ENCODE data around the gene FEM1C. TPM values are rescaled to one million over a fixed set of nuclear protein-coding genes. Genes with fewer than 3 reads are reported as not detected.

Gene FEM1C
- 10 to 100 TPM; 22.4 to 23.8 (median 23.1) TPM for polyA plus RNA-seq (ENCODE audit: insufficient read length in 3 of 3)

DNA sequence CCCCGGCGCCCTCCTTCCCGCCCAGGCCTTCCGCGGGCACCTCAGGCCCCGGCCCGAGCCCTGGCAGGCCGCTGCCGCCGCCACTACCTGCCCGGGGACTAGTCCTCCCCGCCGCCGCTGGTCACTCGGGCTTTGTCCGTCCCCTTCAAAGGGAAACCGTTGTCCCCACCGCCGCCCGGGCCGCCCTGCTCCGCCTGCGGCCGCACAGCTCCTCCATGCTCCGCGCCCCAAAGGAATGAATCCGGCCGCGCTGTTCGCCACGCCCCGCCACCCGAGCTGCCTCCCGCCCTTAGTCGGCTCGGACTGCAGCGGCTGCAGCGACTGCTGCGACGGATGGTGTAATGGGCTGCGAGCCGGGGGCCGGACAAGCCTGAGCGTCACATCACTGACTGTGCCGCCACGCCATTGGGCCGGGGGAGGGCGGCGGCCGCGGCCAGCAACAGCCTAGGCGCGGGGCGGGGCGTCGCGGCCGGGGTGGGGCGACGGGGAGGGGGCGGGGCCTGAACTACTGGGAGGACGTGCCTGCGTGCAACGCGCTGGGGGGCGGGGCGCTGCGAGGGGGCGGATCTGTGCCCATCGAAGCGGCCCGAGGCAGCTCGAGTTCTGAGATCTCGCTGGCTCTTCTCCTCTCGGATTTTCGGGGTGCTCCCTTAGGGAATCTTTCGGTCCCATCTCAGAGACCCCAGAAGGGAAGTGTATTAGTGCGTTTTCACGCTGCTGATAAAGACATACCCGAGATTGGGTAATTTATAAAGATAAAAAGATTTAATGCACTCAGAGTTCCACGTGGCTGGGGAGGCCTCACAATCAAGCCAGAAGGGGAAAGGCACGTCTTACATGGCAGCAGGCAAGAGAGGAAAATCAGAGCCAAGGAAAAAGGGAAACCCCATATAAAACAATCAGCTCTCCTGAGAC lies at the start of gene FEM1C:
Gene FEM1C, minus strand, starts transcription at position 340 of the 915 bp plus-strand sequence. CDS start 1,282 bp downstream, outside the sequence.
- DNase-seq (ENCODE audit: low read depth in 3 of 3, low spot score in 2 of 3), result peak; percentile 77 to 90 (median 87)

DNA sequence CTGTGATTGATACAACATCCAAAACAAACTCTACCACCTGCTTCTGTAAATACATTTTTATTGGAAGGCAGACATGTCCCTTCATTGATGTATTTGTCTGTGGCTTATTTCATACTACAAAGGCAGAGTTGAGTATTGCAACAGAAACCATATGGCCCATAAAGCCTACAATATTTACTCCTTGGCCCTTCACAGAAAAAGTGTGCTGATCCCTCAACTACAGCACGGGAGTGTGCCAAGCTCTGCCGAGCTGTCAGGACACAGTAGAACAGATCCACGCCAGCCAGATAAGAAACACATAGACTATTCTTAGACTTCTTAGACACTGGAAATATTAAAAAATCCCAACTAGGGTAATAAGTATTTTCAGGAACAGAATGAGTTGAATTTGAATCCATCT lies 44.5 kb upstream of the FEM1C start:
- DNase-seq (ENCODE audit: low read depth in 3 of 3, low spot score in 2 of 3), result no peak

DNA sequence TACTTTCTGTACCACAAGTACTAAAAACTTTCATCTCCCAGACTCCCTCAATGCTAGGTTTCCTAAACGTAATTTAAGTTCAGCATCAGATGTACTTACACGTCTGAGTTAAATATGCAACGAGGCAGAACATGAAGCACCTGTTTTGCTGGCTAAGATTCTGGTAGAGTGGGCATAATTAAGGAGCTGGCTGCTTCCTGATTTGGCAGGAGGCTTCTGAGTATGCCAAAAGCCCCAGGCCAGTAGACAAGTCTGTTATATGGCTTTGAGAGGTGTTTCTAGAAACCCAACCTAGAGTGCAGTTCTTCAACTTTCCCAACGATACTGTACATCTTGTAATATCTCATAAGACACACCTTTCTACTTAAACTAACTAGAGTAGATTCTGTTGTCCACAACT lies 44.1 kb upstream of the FEM1C start:
- DNase-seq (ENCODE audit: low read depth in 3 of 3, low spot score in 2 of 3), result no peak

DNA sequence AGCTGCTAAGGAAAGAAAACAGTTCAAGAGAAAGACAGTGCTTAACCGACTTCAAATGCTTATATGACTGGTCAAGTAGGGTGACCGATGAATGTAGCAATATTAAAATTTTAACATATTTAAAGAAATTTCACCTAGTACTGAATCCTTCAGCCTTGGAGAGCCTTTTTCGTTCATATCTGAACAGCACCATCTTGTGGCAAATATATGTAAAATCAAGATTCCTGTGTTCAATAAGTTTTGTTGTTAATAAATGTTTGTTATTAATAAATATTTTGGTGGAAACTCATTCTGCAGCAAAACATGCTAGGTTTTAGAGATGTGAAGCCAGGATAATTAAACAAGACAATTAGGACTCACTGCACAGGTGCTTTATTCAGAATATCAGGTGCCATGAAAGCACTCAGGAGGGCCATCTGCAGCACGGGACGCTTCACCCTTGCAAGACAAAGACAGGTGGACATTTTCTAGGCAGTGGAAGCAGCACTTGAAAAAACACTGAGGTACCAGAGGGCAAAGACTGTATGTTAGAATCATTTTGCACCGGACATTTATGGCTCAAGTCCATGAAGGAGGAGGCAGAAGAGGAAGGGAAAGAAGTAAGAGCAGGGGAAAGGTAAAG lies 42.1 kb upstream of the FEM1C start:
- DNase-seq (ENCODE audit: low read depth in 3 of 3, low spot score in 2 of 3), result no peak

DNA sequence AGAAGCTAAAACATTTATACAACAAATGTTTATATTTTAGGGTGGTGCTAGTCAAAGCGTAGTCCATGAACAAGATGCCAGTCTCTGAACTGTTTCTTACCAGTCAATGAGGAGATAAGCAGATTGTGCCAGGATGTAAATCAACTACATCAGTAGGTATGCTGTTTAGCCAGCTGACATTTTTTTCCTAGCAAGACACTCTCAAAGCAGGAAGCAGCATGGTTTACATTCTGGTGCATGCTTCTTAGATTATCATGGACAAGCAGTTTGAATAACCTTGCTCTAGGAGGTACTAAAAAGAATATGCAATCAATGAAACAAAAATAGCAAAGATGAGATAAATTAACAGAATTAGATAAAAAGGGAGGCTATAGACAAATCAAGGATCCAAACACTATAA lies 40.7 kb upstream of the FEM1C start:
- DNase-seq (ENCODE audit: low read depth in 3 of 3, low spot score in 2 of 3), result no peak

- no peak for DNase-seq (ENCODE audit: low read depth in 3 of 3, low spot score in 2 of 3)
Measured at GRCh38 chr5:115584501-115584900, 39.9 kb upstream of the FEM1C start.

DNA sequence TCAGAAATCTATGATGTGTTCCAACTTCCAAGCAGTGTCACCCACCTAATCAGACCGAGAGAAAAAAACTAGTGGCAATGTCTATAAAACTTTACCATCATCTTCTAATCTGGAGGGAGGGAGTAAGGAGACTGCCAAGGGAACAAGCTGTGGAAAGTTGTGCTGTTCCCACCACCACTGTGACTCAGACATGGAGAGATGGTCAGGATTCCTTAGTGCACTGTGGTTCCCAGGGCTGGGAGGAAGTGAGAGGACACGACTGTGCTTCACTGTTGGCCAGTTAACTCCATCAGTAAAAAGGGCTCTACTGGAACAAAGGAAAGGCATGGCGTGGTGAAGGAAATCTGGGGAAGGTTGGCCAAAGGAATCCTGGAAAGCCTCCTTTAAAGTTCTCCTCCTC lies 38.9 kb upstream of the FEM1C start:
- no peak for DNase-seq (ENCODE audit: low read depth in 3 of 3, low spot score in 2 of 3)

DNA sequence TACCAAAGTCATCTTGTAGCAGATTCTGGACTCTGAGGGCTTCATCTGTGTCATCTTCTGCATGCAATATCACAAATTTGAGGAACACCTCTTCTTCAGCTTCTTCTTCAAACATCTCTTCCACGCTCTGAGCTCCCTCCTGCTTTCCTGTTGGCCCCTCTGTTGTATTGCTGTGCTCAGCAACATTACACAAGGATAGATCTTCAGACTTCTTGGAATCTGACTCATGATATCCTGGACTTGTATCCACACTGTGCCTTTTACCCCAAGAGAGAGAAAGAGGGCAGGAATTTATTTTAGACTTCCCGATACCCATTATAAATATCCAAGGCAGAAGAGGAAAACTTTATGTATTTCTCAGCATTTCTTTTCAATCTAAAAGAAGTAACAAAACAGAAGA lies 36.4 kb upstream of the FEM1C start:
- no peak for DNase-seq (ENCODE audit: low read depth in 3 of 3, low spot score in 2 of 3)

GRCh38 chr5:115579747-115580173 lies 35.2 kb upstream of the FEM1C start:
- no peak for DNase-seq (ENCODE audit: low read depth in 3 of 3, low spot score in 2 of 3)

DNA sequence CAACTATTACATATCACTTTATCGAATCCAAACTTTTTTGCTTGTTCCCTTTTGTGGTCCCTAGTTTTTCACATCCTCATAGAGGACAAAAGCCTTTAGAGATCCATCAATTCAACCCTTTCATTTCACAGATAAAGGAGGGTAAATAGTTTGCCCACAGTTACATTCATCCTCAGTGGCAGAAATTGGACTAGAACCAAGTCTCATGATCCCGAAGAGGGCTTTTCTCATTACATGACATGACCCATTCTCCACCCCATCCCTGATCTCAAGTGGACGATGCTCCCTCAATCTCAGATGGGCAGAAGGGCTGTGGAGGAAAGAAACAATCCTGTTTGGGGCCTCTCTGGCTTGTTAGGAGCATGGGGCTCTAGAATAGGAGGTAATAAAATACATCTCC lies 34.6 kb upstream of the FEM1C start:
- no peak for DNase-seq (ENCODE audit: low read depth in 3 of 3, low spot score in 2 of 3)

DNA sequence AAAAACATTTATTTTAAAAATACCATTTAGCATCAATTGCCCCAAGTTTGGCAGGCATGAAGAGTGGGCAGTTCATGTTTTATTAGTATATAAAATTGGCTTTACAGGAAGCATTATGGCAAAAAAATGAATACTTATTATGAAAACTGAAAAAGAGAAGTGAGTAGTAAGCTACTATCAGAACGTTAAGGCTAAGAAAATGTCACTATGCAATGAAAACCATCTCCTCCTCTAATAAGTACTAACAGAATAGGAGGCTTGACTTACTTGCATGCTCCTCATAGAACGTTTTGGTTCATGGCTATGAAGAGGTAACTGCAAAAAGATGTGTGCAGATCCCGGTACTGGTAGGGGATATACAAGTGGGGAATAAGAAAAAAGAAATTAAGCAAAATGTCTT lies 34.1 kb upstream of the FEM1C start:
- DNase-seq (ENCODE audit: low read depth in 3 of 3, low spot score in 2 of 3), result no peak

GRCh38 chr5:115577741-115578140 lies 33.2 kb upstream of the FEM1C start:
- no peak for DNase-seq (ENCODE audit: low read depth in 3 of 3, low spot score in 2 of 3)

- no peak for DNase-seq (ENCODE audit: low read depth in 3 of 3, low spot score in 2 of 3)
Measured at GRCh38 chr5:115577329-115577728, 32.8 kb upstream of the FEM1C start.

DNA sequence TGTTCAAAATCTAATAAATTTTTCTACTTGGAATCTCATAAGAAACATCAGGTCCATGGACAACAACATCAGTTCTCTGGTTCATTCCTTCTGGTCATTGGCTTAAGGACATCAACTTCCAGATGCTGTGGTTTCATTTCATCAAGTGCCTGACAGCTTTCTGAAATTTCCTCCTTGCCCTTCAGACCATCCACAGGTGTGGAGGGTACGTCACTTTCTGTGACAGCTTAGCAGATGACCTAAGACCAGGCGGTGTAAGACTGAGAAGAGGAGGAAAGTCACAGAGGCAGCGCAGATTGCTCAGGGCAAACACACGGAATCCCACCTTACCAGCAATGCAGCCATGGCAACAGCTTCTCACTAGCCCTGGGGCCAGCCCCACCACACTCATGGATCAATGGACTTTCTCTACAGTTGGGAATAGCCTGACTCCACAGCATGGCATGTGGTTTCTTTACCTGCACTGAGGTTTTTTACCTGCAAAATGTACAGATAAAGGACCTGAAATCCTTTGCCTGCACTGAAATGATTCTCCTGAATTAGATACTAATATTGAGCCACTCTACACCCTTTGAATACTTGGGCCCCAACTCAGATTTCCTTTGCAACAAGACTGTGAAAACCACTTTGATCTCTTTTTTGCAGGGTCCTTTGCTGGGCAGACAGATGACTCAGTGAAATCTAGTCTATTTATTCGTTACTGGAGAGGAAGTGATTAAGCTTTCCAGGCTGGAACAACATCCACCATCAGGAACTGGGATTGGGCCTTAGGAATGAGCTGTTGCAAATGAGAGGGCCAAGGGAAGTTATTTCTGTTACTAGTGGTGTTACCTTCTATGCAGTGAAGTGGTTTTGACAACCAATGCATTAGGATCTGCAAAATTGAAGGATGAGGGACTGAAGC lies 30.8 kb upstream of the FEM1C start:
- no peak for DNase-seq (ENCODE audit: low read depth in 3 of 3, low spot score in 2 of 3)

DNA sequence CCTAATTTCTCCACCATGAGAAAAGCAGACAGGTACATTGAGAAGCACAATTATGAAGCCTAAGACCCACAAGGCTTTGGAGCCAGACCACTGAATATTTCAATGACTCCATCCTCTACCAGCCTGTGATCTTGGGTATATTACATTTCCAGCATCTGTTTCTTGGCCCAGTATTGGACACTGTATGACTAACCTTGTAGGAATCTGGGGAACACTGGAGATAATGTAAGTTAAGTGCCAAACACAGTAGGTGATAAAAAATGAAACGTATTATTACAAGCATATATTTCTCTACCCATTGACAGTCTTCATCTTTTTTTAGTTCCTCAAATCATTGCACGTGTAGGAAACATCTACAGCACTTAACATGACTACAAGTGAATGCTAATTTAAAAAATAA lies 28.6 kb upstream of the FEM1C start:
- no peak for DNase-seq (ENCODE audit: low read depth in 3 of 3, low spot score in 2 of 3)

DNA sequence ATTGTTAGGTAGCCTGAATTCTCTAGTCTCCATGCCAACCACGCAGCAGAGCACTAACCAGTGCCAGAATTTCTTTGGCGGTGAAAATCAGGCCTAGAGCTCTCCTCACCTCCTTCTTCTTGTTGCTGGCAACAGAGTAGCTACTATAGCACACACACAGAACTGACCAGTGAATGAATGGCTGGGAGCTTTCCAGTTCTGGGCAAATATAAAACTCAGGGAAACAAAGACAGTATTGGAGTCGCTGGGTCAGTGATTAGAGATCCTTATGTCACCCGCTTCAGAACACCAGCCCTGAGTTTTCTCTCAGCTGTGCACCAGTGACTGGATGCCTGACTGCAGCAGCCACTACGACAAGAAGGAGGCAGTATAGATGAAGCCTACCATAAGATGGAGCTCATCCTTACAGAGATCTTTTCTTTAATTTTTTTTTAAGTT lies 26.9 kb upstream of the FEM1C start:
- no peak for DNase-seq (ENCODE audit: low read depth in 3 of 3, low spot score in 2 of 3)

DNA sequence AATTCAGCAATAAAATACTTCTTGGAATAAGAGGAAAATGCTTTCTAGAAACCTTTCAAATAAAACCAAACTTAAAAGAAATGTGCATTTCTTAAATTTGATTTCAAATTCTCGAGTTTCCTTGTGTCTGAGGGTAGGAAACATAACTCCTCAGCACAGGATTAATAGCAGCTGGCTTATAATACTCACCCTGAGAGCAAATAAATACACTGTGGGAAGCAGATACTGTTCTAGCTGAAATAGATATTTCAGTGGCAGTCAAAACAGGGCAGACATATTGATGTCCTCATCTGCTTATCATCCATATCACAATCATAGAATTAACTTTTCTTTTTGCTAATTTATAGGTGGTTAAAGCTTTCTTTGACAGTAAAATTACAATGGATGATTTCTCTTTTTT lies 24.1 kb upstream of the FEM1C start:
- no peak for DNase-seq (ENCODE audit: low read depth in 3 of 3, low spot score in 2 of 3)

GRCh38 chr5:115565233-115565632 lies 20.7 kb upstream of the FEM1C start:
- no peak for DNase-seq (ENCODE audit: low read depth in 3 of 3, low spot score in 2 of 3)

GRCh38 chr5:115561176-115561575 lies 16.6 kb upstream of the FEM1C start:
- no peak for DNase-seq (ENCODE audit: low read depth in 3 of 3, low spot score in 2 of 3)

DNA sequence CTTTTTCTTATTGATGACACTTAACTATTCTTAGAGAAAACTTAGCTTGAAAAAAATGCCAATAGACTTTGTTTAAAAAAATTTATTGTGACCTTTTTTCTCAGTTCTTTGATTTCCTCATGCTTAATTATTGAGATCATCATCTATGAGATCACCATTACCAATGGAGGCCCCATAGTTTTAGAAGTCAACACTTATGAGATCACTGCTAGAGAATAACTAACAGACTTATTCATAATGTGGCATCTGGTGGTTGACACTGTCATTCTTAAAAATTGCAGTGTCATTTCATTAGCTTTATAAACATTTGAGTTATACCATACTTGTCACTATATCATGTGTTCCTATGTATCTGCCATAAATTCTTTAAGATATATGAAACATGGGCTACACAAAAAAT lies 14.9 kb upstream of the FEM1C start:
- DNase-seq (ENCODE audit: low read depth in 3 of 3, low spot score in 2 of 3), result no peak

- no peak for DNase-seq (ENCODE audit: low read depth in 3 of 3, low spot score in 2 of 3)
Measured at GRCh38 chr5:115558388-115558956, 13.9 kb upstream of the FEM1C start.

Data from right renal cortex interstitium (tissue), 3 donors.